ENCODE results near the gene TMEM14B. TPM values are rescaled to one million over a fixed set of nuclear protein-coding genes. Genes with fewer than 3 reads are reported as not detected.

Gene TMEM14B
- total RNA-seq, 2 experiments from 2014 or later: 41.8 to 44.1 TPM

DNA sequence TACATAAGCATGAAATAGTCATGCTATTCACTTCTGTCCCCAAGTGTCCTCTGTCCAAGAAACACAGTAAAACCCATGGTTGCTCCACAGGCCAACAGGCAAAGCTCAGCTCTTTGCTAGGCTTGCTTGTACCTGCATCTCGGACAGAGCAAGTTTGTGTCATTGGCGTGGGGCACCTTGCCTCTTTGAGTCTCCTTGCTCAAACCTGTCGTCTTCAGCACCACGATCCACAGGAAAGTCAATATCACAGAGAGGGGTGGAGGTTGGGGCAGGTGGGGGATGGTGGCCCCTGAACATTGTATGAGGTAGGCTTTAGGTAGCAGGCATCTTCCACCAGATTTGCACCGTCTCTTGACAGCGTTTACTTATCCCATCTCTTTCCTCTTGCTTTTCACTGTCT lies 4.1 kb upstream of the TMEM14B start:
- no peak overlapping the region for H3K27ac ChIP-seq (ENCODE audit: low read depth in 1 of 2, low read length in 2 of 2)
- no peaks in the 10 kb centered on the region for H3K9me3 ChIP-seq (ENCODE audit: control insufficient read depth in 1 of 2, insufficient read depth in 1 of 2, low read length in 2 of 2)
- TF ChIP-seq, protein P1, sequence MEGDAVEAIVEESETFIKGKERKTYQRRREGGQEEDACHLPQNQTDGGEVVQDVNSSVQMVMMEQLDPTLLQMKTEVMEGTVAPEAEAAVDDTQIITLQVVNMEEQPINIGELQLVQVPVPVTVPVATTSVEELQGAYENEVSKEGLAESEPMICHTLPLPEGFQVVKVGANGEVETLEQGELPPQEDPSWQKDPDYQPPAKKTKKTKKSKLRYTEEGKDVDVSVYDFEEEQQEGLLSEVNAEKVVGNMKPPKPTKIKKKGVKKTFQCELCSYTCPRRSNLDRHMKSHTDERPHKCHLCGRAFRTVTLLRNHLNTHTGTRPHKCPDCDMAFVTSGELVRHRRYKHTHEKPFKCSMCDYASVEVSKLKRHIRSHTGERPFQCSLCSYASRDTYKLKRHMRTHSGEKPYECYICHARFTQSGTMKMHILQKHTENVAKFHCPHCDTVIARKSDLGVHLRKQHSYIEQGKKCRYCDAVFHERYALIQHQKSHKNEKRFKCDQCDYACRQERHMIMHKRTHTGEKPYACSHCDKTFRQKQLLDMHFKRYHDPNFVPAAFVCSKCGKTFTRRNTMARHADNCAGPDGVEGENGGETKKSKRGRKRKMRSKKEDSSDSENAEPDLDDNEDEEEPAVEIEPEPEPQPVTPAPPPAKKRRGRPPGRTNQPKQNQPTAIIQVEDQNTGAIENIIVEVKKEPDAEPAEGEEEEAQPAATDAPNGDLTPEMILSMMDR (IDR thresholded peaks at IDR 0.05): no peak
- H3K36me3 ChIP-seq (ENCODE audit: insufficient read depth, low read length): no peaks in the 10 kb centered on the region
- no peak overlapping the region for H3K4me3 ChIP-seq (ENCODE audit: low read length)
- H3K4me1 ChIP-seq (ENCODE audit: insufficient read depth, low read length): peaks cover 16% of the 10 kb centered on the region
- H3K27me3 ChIP-seq (ENCODE audit: control insufficient read depth in 1 of 2, insufficient read depth in 2 of 2, low read length in 2 of 2): no peaks in the 10 kb centered on the region
- H3K9me3 Mint-ChIP-seq: no peaks in the 10 kb centered on the region
- H3K4me3 Mint-ChIP-seq: peak overlapping the region; percentile 27
- H3K4me1 Mint-ChIP-seq (ENCODE audit: low read depth): peaks cover 33% of the 10 kb centered on the region
- intact Hi-C loops (cut with DNase I, micrococcal nuclease): no loop called here
- DNase-seq (no peak), ATAC-seq (ENCODE audit: poor library complexity) (no peak)
- POLR2A ChIA-PET: no interaction called here
- no peaks in the 10 kb centered on the region for H3K27me3 Mint-ChIP-seq
- CTCF ChIA-PET: interaction anchor here (0.6 kb wide), 1 partner anchor 39 kb away, joined by 5 read pairs; no protein-coding TSS in a partner anchor
- H3K27ac Mint-ChIP-seq: peak overlapping the region; percentile 36
- peaks cover 8% of the 10 kb centered on the region for H3K36me3 Mint-ChIP-seq (ENCODE audit: low read depth)

DNA sequence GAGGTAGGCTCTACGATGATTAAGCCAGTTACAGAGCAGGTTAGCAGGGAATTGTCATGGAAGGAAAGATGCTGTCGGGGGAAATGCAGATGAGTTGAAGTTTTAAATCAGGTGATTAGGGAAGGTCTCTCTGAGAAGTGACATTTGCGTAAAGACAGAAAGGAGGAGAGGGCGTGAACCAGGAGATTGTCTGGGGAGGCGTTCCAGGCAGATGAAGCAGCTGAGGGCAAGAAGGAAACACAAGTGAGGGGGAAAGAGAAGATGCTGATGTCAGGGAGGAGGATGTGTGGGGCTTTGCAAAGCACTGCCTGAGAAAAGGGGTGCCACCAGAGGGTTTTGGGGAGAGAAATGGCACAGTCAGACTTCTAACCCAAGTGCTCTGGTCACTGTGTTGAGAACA lies 2.5 kb upstream of the TMEM14B start:
- CTCF ChIA-PET: no interaction called here
- Mint-ChIP-seq H3K9me3 (no peaks in the 10 kb centered on the region), H3K36me3 (ENCODE audit: low read depth) (peaks cover 17% of the 10 kb centered on the region), H3K27me3 (no peaks in the 10 kb centered on the region), H3K4me1 (ENCODE audit: low read depth) (peaks cover 49% of the 10 kb centered on the region), H3K27ac (peak overlapping the region; percentile 6), H3K4me3 (peak overlapping the region; percentile 86)
- ATAC-seq (ENCODE audit: poor library complexity) (no peak), DNase-seq (no peak)
- intact Hi-C loops (cut with DNase I, micrococcal nuclease): loop anchor here in 1 of 2 experiments (5.0 kb wide), 1 partner anchor 347 kb away; the partner anchor contains the start of gene SMIM13
- TF ChIP-seq, protein P1 (IDR thresholded peaks at IDR 0.05): no peak
- Histone ChIP-seq H3K27me3 (ENCODE audit: control insufficient read depth in 1 of 2, insufficient read depth in 2 of 2, low read length in 2 of 2) (no peaks in the 10 kb centered on the region), H3K36me3 (ENCODE audit: insufficient read depth, low read length) (peaks cover 8% of the 10 kb centered on the region), H3K27ac (ENCODE audit: low read depth in 1 of 2, low read length in 2 of 2) (no peak overlapping the region), H3K4me3 (ENCODE audit: low read length) (no peak overlapping the region), H3K9me3 (ENCODE audit: control insufficient read depth in 1 of 2, insufficient read depth in 1 of 2, low read length in 2 of 2) (no peaks in the 10 kb centered on the region), H3K4me1 (ENCODE audit: insufficient read depth, low read length) (peaks cover 31% of the 10 kb centered on the region)
- POLR2A ChIA-PET: no interaction called here

DNA sequence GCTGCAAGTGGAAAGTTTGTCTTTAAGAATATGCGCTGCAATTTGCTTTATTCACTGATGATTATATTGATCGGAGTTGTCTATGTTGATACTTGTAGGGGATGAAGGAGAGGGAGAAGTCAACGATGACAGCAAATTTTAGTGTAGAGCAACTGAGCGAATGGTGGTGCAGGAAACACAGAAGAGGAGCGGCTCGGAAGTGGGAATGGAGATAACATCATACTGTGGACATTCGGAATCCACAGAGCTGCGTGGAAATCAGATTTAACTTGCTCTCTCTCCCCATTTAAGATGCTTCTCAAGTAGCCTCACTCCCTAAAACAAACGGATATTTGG lies 722 bp upstream of the TMEM14B start:
- TF ChIP-seq, protein P1 (IDR thresholded peaks at IDR 0.05): no peak
- peaks cover 65% of the 10 kb centered on the region for H3K4me1 Mint-ChIP-seq (ENCODE audit: low read depth)
- peaks cover 34% of the 10 kb centered on the region for H3K36me3 Mint-ChIP-seq (ENCODE audit: low read depth)
- intact Hi-C loops (cut with DNase I, micrococcal nuclease): loop anchor here (1.0 to 5.0 kb wide), 5 partner anchors 25 to 345 kb away; partner anchors contain the start of genes C6orf52 (in 1 of the 2), PAK1IP1 (in 1 of the 2) and SMIM13 (in 1 of the 2)
- POLR2A ChIA-PET: interaction anchor here (0.9 to 3.4 kb wide), 6 partner anchors 9 to 347 kb away, joined by 3 to 64 read pairs (median 4); partner anchors contain the start of genes C6orf52, PAK1IP1, SMIM13 and TMEM14C
- H3K27ac Mint-ChIP-seq: peak overlapping the region; percentile 97
- DNase-seq (peak in 1 of 14 experiments; percentile 1), ATAC-seq (ENCODE audit: poor library complexity) (no peak)
- H3K9me3 Mint-ChIP-seq: no peaks in the 10 kb centered on the region
- Histone ChIP-seq H3K36me3 (ENCODE audit: insufficient read depth, low read length) (peaks cover 19% of the 10 kb centered on the region), H3K27ac (ENCODE audit: low read depth in 1 of 2, low read length in 2 of 2) (peak overlapping the region; percentile 60 to 67), H3K27me3 (ENCODE audit: control insufficient read depth in 1 of 2, insufficient read depth in 2 of 2, low read length in 2 of 2) (no peaks in the 10 kb centered on the region), H3K4me1 (ENCODE audit: insufficient read depth, low read length) (peaks cover 35% of the 10 kb centered on the region), H3K9me3 (ENCODE audit: control insufficient read depth in 1 of 2, insufficient read depth in 1 of 2, low read length in 2 of 2) (no peaks in the 10 kb centered on the region), H3K4me3 (ENCODE audit: low read length) (peak overlapping the region; percentile 95)
- CTCF ChIA-PET: interaction anchor here (0.5 to 2.7 kb wide), 3 partner anchors 12 to 68 kb away, joined by 3 to 7 read pairs (median 3); no protein-coding TSS in a partner anchor
- peak overlapping the region; percentile 86 for H3K4me3 Mint-ChIP-seq
- no peaks in the 10 kb centered on the region for H3K27me3 Mint-ChIP-seq
